SK-N-SH (cell line): Measurements from ENCODE around the gene KMT2B. TPM values are rescaled to one million over a fixed set of nuclear protein-coding genes. Genes with fewer than 3 reads are reported as not detected.

Source experiments
- CTCF ChIA-PET: fragments of 300-600, 350-600 bp; formaldehyde crosslinking; extraction: SDS; loops from one replicate; lab custom pipeline; 2021; lab: Yijun Ruan, JAX
- POLR2A ChIA-PET: fragments of 350-600 bp; sonication (Branson Sonifier 250); formaldehyde crosslinking; extraction: SDS; loops from one replicate; lab custom pipeline; 2020; ENCODE audit warnings: antibody characterized with exemption, inconsistent platforms; lab: Yijun Ruan, JAX
- DNase-seq: peaks from one replicate; pipeline ENCODE4 v3.0.0; 2012
- H2AFZ ChIP-seq: fragments of 200-600 bp; sonication (generic); 2 replicates; pipeline ENCODE4 v1.8.1; 2016; ENCODE audit warnings: antibody characterized with exemption, mild to moderate bottlenecking, low read depth
- H3F3A ChIP-seq: fragments of 200-600 bp; sonication (generic); replicated peaks from 2 replicates; pipeline ENCODE3; 2016; ENCODE audit warnings: antibody characterized with exemption, mild to moderate bottlenecking; ENCODE audit not compliant: insufficient read depth
- H3K27ac ChIP-seq, 2 experiments: fragments of 200-500 bp in 1 of 2; fragments of 200-600 bp in 1 of 2; sonication (Bioruptor generic) in 1 of 2; sonication (generic), shearing (Covaris generic) in 1 of 2; 2 replicates each; pipeline versions ENCODE4 v1.5.1 to v1.6.1; 2014 to 2016; ENCODE audit warnings: low read depth in 2 of 2, inconsistent platforms in 1 of 2, low read length in 1 of 2, mild to moderate bottlenecking in 1 of 2, mixed read lengths in 1 of 2
- H3K27me3 ChIP-seq: fragments of 200-600 bp; sonication (generic), shearing (Covaris generic); 2 replicates; pipeline ENCODE4 v1.6.1; 2016; ENCODE audit warnings: mixed run types; ENCODE audit not compliant: insufficient read depth
- H3K36me3 ChIP-seq, 2 experiments: fragments of 200-500 bp in 1 of 2; fragments of 200-600 bp in 1 of 2; sonication (Bioruptor generic) in 1 of 2; sonication (generic) in 1 of 2; replicated peaks in 1 of 2; 2 replicates each; pipeline versions ENCODE3 to v1.5.1; 2014 to 2016; ENCODE audit warnings: low read length in 1 of 2, mild to moderate bottlenecking in 1 of 2; ENCODE audit not compliant: insufficient read depth in 2 of 2, control insufficient read depth in 1 of 2
- H3K4me1 ChIP-seq, 2 experiments: fragments of 200-500 bp in 1 of 2; fragments of 200-600 bp in 1 of 2; sonication (Bioruptor generic) in 1 of 2; sonication (generic), shearing (Covaris generic) in 1 of 2; 2 replicates each; pipeline versions ENCODE4 v1.5.1 to v1.6.1; 2014 to 2016; ENCODE audit warnings: low read depth in 1 of 2, low read length in 1 of 2, mixed run types in 1 of 2; ENCODE audit not compliant: insufficient read depth in 2 of 2, control insufficient read depth in 1 of 2
- H3K4me2 ChIP-seq: fragments of 200-600 bp; sonication (generic), shearing (Covaris generic); 2 replicates; pipeline ENCODE4 v1.6.1; 2017; ENCODE audit warnings: mixed run types
- H3K4me3 ChIP-seq, 2 experiments: fragments of 200-500 bp in 1 of 2; fragments of 200-600 bp in 1 of 2; sonication (Bioruptor generic) in 1 of 2; sonication (generic), shearing (Covaris generic) in 1 of 2; 2 replicates each; pipeline versions ENCODE4 v1.5.1 to v1.8.1; 2014 to 2016; ENCODE audit warnings: low read depth in 2 of 2, inconsistent platforms in 1 of 2, low read length in 1 of 2, mild to moderate bottlenecking in 1 of 2, mixed read lengths in 1 of 2, moderate library complexity in 1 of 2
- H3K79me2 ChIP-seq: fragments of 200-600 bp; sonication (generic); 2 replicates; pipeline ENCODE4 v1.8.1; 2017; ENCODE audit warnings: mild to moderate bottlenecking; ENCODE audit not compliant: insufficient read depth
- H3K9ac ChIP-seq: fragments of 200-600 bp; sonication (generic); 2 replicates; pipeline ENCODE4 v1.6.1; 2017; ENCODE audit warnings: mixed run types
- H3K9me2 ChIP-seq: fragments of 200-600 bp; sonication (generic); 2 replicates; pipeline ENCODE4 v1.6.1; 2017; ENCODE audit warnings: mixed run types
- H3K9me3 ChIP-seq: fragments of 200-600 bp; sonication (generic); 2 replicates; pipeline ENCODE4 v1.6.1; 2017; ENCODE audit warnings: mixed run types, mild to moderate bottlenecking, moderate library complexity
- H4K20me1 ChIP-seq: fragments of 200-600 bp; sonication (generic); 2 replicates; pipeline ENCODE4 v1.6.1; 2017; ENCODE audit warnings: mild to moderate bottlenecking, mixed run types; ENCODE audit not compliant: insufficient read depth
- CHD2 ChIP-seq: fragments of 150-350 bp; IDR thresholded peaks from 2 replicates; pipeline ENCODE4 v1.6.1; 2018; ENCODE audit warnings: low read length; ENCODE audit not compliant: partially characterized antibody
- ELF1 ChIP-seq: IDR thresholded peaks from 2 replicates; pipeline ENCODE4 v1.4.0; 2012
- EP300 ChIP-seq, 2 experiments: IDR thresholded peaks; 2 replicates each; pipeline versions ENCODE4 v1.4.0 to v1.6.1; 2012; ENCODE audit warnings: borderline replicate concordance in 1 of 2, low read depth in 1 of 2, low read length in 1 of 2
- FOXM1 ChIP-seq: IDR thresholded peaks from 2 replicates; pipeline ENCODE4 v1.4.0; 2012; ENCODE audit warnings: low read depth, mild to moderate bottlenecking
- GATA2 ChIP-seq: sonication (generic); formaldehyde crosslinking; IDR thresholded peaks from 2 replicates; pipeline ENCODE4 v1.5.0; 2020; ENCODE audit warnings: mild to moderate bottlenecking, missing genetic modification reagents
- JUND ChIP-seq: IDR thresholded peaks from 2 replicates; pipeline ENCODE4 v1.4.0; 2012
- MAX ChIP-seq: IDR thresholded peaks from 2 replicates; pipeline ENCODE4 v1.4.0; 2012; ENCODE audit warnings: low read depth
- MEF2A ChIP-seq: IDR thresholded peaks from 2 replicates; pipeline ENCODE4 v1.4.0; 2012; ENCODE audit warnings: low read depth, borderline replicate concordance
- MXI1 ChIP-seq: IDR thresholded peaks from 2 replicates; pipeline ENCODE4 v1.6.1; 2012; ENCODE audit warnings: mild to moderate bottlenecking, low read depth, low read length, improper control_type of control experiment
- NFIC ChIP-seq: IDR thresholded peaks from 2 replicates; pipeline ENCODE4 v1.4.0; 2012; ENCODE audit warnings: borderline replicate concordance
- PBX3 ChIP-seq: IDR thresholded peaks from 2 replicates; pipeline ENCODE4; 2012
- POLR2AphosphoS5 ChIP-seq: IDR thresholded peaks from 2 replicates; pipeline ENCODE4 v1.6.1; 2012; ENCODE audit warnings: low read depth, low read length
- RFX5 ChIP-seq: IDR thresholded peaks from 2 replicates; pipeline ENCODE4 v1.6.1; 2012; ENCODE audit warnings: mild to moderate bottlenecking, improper control_type of control experiment, low read length
- RXRA ChIP-seq: IDR thresholded peaks from 2 replicates; pipeline ENCODE4 v1.4.0; 2012; ENCODE audit warnings: low read depth, mild to moderate bottlenecking, borderline replicate concordance
- SMC3 ChIP-seq: IDR thresholded peaks from 2 replicates; pipeline ENCODE4 v1.6.1; 2012; ENCODE audit warnings: low read depth, low read length, improper control_type of control experiment
- TAF1 ChIP-seq: IDR thresholded peaks from 2 replicates; pipeline ENCODE4 v1.6.1; 2012; ENCODE audit warnings: low read depth, mild to moderate bottlenecking, low read length, moderate library complexity, borderline replicate concordance
- TEAD4 ChIP-seq: IDR thresholded peaks from 2 replicates; pipeline ENCODE4 v1.4.0; 2012; ENCODE audit warnings: mild to moderate bottlenecking, borderline replicate concordance; ENCODE audit not compliant: insufficient read depth
- WGBS: methylation state at CpG from one replicate; pipeline ENCODE4 v1.1.6; 2017; ENCODE audit warnings: low lambda C conversion rate; 5-methylcytosine and 5-hydroxymethylcytosine counted together
- polyA plus RNA-seq, 3 experiments: library from polyadenylated mRNA; depleted of rRNA; stranded (reverse); fragments of >200 nt; gene quantifications; 2 replicates each; pipeline ENCODE4 v1.2.3, GENCODE V29; 2012
- TF ChIP-seq, protein P1 (sequence below): IDR thresholded peaks from 2 replicates; pipeline ENCODE4 v1.6.1; 2012; ENCODE audit warnings: mild to moderate bottlenecking, low read depth, low read length, moderate library complexity
- TF ChIP-seq, protein P2 (sequence below): fragments of 200-600 bp; sonication (generic); IDR thresholded peaks from 2 replicates; pipeline ENCODE4 v1.6.1; 2017; ENCODE audit warnings: antibody characterized with exemption, mild to moderate bottlenecking, moderate library complexity
- TF ChIP-seq, protein P3 (sequence below): fragments of 150-350 bp; IDR thresholded peaks from 2 replicates; pipeline ENCODE4 v1.6.1; 2017; ENCODE audit warnings: antibody characterized with exemption, low read length, low read depth, borderline replicate concordance

KMT2B gene
- polyA plus RNA-seq, 1 of the 3 experiments (the other 2 are of a cell fraction), result 29.2 TPM

- Histone ChIP-seq H3K36me3 (peaks cover 6 to 32% of the 10 kb centered on the region in 2 experiments), H3F3A (peaks cover 11% of the 10 kb centered on the region), H3K9ac (no peak overlapping the region), H3K4me1 (peaks cover 9 to 15% of the 10 kb centered on the region in 2 experiments; a peak in 2 of 4 replicates), H3K27ac (no peak overlapping the region), H3K4me2 (no peak overlapping the region), H4K20me1 (no peaks in the 10 kb centered on the region), H3K4me3 (no peak overlapping the region), H2AFZ (no peak overlapping the region), H3K79me2 (peaks cover 28% of the 10 kb centered on the region), H3K9me2 (no peaks in the 10 kb centered on the region), H3K9me3 (no peaks in the 10 kb centered on the region), H3K27me3 (no peaks in the 10 kb centered on the region)
- TF ChIP-seq JUND, result no peak
- no peak for TF ChIP-seq RXRA
- TF ChIP-seq NFIC, result no peak
- no peak for TF ChIP-seq MEF2A
- TF ChIP-seq SMC3, result no peak
- TF ChIP-seq MAX, result no peak
- TF ChIP-seq PBX3, result no peak
- TF ChIP-seq, protein P1, sequence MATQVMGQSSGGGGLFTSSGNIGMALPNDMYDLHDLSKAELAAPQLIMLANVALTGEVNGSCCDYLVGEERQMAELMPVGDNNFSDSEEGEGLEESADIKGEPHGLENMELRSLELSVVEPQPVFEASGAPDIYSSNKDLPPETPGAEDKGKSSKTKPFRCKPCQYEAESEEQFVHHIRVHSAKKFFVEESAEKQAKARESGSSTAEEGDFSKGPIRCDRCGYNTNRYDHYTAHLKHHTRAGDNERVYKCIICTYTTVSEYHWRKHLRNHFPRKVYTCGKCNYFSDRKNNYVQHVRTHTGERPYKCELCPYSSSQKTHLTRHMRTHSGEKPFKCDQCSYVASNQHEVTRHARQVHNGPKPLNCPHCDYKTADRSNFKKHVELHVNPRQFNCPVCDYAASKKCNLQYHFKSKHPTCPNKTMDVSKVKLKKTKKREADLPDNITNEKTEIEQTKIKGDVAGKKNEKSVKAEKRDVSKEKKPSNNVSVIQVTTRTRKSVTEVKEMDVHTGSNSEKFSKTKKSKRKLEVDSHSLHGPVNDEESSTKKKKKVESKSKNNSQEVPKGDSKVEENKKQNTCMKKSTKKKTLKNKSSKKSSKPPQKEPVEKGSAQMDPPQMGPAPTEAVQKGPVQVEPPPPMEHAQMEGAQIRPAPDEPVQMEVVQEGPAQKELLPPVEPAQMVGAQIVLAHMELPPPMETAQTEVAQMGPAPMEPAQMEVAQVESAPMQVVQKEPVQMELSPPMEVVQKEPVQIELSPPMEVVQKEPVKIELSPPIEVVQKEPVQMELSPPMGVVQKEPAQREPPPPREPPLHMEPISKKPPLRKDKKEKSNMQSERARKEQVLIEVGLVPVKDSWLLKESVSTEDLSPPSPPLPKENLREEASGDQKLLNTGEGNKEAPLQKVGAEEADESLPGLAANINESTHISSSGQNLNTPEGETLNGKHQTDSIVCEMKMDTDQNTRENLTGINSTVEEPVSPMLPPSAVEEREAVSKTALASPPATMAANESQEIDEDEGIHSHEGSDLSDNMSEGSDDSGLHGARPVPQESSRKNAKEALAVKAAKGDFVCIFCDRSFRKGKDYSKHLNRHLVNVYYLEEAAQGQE, result no peak
- no peak for TF ChIP-seq CHD2
- TF ChIP-seq EP300 (IDR thresholded peaks at IDR 0.05; ENCODE audit: borderline replicate concordance in 1 of 2, low read depth in 1 of 2, low read length in 1 of 2), result no peak
- no peak for TF ChIP-seq TAF1
- no peak for TF ChIP-seq ELF1
- TF ChIP-seq, protein P2, sequence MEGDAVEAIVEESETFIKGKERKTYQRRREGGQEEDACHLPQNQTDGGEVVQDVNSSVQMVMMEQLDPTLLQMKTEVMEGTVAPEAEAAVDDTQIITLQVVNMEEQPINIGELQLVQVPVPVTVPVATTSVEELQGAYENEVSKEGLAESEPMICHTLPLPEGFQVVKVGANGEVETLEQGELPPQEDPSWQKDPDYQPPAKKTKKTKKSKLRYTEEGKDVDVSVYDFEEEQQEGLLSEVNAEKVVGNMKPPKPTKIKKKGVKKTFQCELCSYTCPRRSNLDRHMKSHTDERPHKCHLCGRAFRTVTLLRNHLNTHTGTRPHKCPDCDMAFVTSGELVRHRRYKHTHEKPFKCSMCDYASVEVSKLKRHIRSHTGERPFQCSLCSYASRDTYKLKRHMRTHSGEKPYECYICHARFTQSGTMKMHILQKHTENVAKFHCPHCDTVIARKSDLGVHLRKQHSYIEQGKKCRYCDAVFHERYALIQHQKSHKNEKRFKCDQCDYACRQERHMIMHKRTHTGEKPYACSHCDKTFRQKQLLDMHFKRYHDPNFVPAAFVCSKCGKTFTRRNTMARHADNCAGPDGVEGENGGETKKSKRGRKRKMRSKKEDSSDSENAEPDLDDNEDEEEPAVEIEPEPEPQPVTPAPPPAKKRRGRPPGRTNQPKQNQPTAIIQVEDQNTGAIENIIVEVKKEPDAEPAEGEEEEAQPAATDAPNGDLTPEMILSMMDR, result no peak
- no peak for TF ChIP-seq GATA2 (CRISPR knock-in tag)
- TF ChIP-seq POLR2AphosphoS5, result no peak
- no peak for TF ChIP-seq RFX5
- no peak for TF ChIP-seq FOXM1
- TF ChIP-seq, protein P3, sequence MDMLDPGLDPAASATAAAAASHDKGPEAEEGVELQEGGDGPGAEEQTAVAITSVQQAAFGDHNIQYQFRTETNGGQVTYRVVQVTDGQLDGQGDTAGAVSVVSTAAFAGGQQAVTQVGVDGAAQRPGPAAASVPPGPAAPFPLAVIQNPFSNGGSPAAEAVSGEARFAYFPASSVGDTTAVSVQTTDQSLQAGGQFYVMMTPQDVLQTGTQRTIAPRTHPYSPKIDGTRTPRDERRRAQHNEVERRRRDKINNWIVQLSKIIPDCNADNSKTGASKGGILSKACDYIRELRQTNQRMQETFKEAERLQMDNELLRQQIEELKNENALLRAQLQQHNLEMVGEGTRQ, result no peak
- no peak for TF ChIP-seq TEAD4
- no peak for TF ChIP-seq MXI1
- 93% methylated on average over 7 of the region's 20 CpGs for WGBS
- DNase-seq, result no peak
- POLR2A ChIA-PET, result no interaction called here
- CTCF ChIA-PET, result interaction anchor here (1.8 kb wide), 1 partner anchor 67 kb away, joined by 6 read pairs; no protein-coding TSS in a partner anchor
These were observed 35.0 kb downstream of the KMT2B start for GRCh38 chr19:35752746-35753350.
